Peyer's patch (tissue), 4 donors: Measurements from ENCODE around the gene MIOS.

Experiments
- POLR2A ChIP-seq, 2 donors: fragments of 450-650 bp; IDR thresholded peaks; one replicate each; pipeline ENCODE4 v1.5.1; 2017; ENCODE audit warnings: antibody characterized with exemption in 2 of 2, mild to moderate bottlenecking in 2 of 2, moderate library complexity in 2 of 2
- TF ChIP-seq, protein P1 (sequence below), 6 experiments: fragments of 450-650 bp in 4 of 6; fragments of 200-600 bp in 2 of 6; sonication (generic) in 1 of 6; IDR thresholded peaks; one replicate each; pipeline ENCODE4 v1.5.1; 2017 to 2019; ENCODE audit warnings: antibody characterized with exemption in 6 of 6, mild to moderate bottlenecking in 3 of 6, moderate library complexity in 1 of 6

- TF ChIP-seq, protein P1, sequence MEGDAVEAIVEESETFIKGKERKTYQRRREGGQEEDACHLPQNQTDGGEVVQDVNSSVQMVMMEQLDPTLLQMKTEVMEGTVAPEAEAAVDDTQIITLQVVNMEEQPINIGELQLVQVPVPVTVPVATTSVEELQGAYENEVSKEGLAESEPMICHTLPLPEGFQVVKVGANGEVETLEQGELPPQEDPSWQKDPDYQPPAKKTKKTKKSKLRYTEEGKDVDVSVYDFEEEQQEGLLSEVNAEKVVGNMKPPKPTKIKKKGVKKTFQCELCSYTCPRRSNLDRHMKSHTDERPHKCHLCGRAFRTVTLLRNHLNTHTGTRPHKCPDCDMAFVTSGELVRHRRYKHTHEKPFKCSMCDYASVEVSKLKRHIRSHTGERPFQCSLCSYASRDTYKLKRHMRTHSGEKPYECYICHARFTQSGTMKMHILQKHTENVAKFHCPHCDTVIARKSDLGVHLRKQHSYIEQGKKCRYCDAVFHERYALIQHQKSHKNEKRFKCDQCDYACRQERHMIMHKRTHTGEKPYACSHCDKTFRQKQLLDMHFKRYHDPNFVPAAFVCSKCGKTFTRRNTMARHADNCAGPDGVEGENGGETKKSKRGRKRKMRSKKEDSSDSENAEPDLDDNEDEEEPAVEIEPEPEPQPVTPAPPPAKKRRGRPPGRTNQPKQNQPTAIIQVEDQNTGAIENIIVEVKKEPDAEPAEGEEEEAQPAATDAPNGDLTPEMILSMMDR (IDR thresholded peaks at IDR 0.05): no peak
- no peak for TF ChIP-seq POLR2A (IDR thresholded peaks at IDR 0.05)
These were observed 40.3 kb downstream of the MIOS start for GRCh38 chr7:7607010-7607409.
